IMR-90 (cell line): ENCODE results near the gene TMEM225. TPM values are rescaled to one million over a fixed set of nuclear protein-coding genes. Genes with fewer than 3 reads are reported as not detected.
"Not testable (repeated sequence)": the region's sequence is repeated elsewhere in the genome, so short reads cannot be mapped to it uniquely, and the experiment has no call there.

Experiments
- ATAC-seq: fragments of 200-7000 bp; cut with Tn5 transposase; 2 replicates; pipeline ENCODE4 v1.9.1; 2020; ENCODE audit warnings: low read depth, mild to moderate bottlenecking, moderate library complexity
- BruUV-seq: library from RNA; stranded (reverse); fragments of 400-500 nt; replicated peaks from 2 replicates; lab custom pipeline; 2021; lab: Mats Ljungman, UMichigan
- CTCF ChIA-PET: fragments of 300-600 bp; formaldehyde crosslinking; extraction: SDS; loops from one replicate; lab custom pipeline; 2021; ENCODE audit warnings: antibody characterized with exemption; lab: Yijun Ruan, JAX
- POLR2A ChIA-PET: fragments of 300-600 bp; sonication (Branson Sonifier 250); formaldehyde crosslinking; loops from one replicate; lab custom pipeline; 2022; ENCODE audit warnings: antibody characterized with exemption; ENCODE audit not compliant: unreplicated experiment; lab: Charles Lee
- DNase-seq: peaks from one replicate; pipeline ENCODE4 v3.0.0; 2013
- H2AFZ ChIP-seq: replicated peaks from 2 replicates; pipeline ENCODE3; 2013; ENCODE audit warnings: low read length, mild to moderate bottlenecking; ENCODE audit not compliant: poor library complexity
- H2AK5ac ChIP-seq: 2 replicates; pipeline ENCODE4 v1.6.1; 2013; ENCODE audit warnings: low read depth, low read length, inconsistent platforms
- H2AK9ac ChIP-seq: replicated peaks from 2 replicates; pipeline ENCODE3; 2013; ENCODE audit warnings: mild to moderate bottlenecking, low read depth, low read length, moderate library complexity; ENCODE audit not compliant: poor library complexity
- H2BK120ac ChIP-seq: 2 replicates; pipeline ENCODE4 v1.6.1; 2013; ENCODE audit warnings: low read depth, low read length, inconsistent platforms
- H2BK15ac ChIP-seq: 3 replicates; pipeline ENCODE4 v1.6.1; 2013; ENCODE audit warnings: low read depth, low read length, inconsistent platforms
- H2BK20ac ChIP-seq: 2 replicates; pipeline ENCODE4 v1.6.1; 2013; ENCODE audit warnings: low read depth, mild to moderate bottlenecking, inconsistent platforms, low read length, moderate library complexity
- H2BK5ac ChIP-seq: 2 replicates; pipeline ENCODE4 v1.6.1; 2013; ENCODE audit warnings: mild to moderate bottlenecking, low read depth, low read length, inconsistent platforms; ENCODE audit not compliant: poor library complexity, severe bottlenecking
- H3K14ac ChIP-seq: replicated peaks from 2 replicates; pipeline ENCODE4 v1.6.1; 2013; ENCODE audit warnings: low read depth, low read length, inconsistent platforms
- H3K18ac ChIP-seq: 2 replicates; pipeline ENCODE4 v1.6.1; 2013; ENCODE audit warnings: low read depth, low read length, control low read depth
- H3K23ac ChIP-seq: 2 replicates; pipeline ENCODE4 v1.6.1; 2013; ENCODE audit warnings: low read depth, low read length, inconsistent platforms
- H3K27ac ChIP-seq: 2 replicates; pipeline ENCODE4 v1.5.1; 2013; ENCODE audit warnings: mild to moderate bottlenecking, control low read depth, low read length; ENCODE audit not compliant: insufficient read depth
- H3K27me3 ChIP-seq: 2 replicates; pipeline ENCODE4 v1.6.1; 2013; ENCODE audit warnings: low read length; ENCODE audit not compliant: control insufficient read depth, insufficient read depth
- H3K36me3 ChIP-seq: 2 replicates; pipeline ENCODE4 v1.6.1; 2013; ENCODE audit warnings: low read length, mixed read lengths; ENCODE audit not compliant: control insufficient read depth, insufficient read depth
- H3K4ac ChIP-seq: 2 replicates; pipeline ENCODE4 v1.6.1; 2013; ENCODE audit warnings: low read depth, low read length, inconsistent platforms
- H3K4me1 ChIP-seq: 2 replicates; pipeline ENCODE4 v1.6.1; 2013; ENCODE audit warnings: low read length, mixed read lengths; ENCODE audit not compliant: control insufficient read depth, insufficient read depth
- H3K4me2 ChIP-seq: 2 replicates; pipeline ENCODE4 v1.6.1; 2013; ENCODE audit warnings: low read depth, mild to moderate bottlenecking, control low read depth, low read length, moderate library complexity
- H3K4me3 ChIP-seq: 2 replicates; pipeline ENCODE4 v1.5.1; 2013; ENCODE audit warnings: low read depth, mild to moderate bottlenecking, control low read depth, low read length, moderate library complexity; ENCODE audit not compliant: insufficient read depth
- H3K56ac ChIP-seq: 2 replicates; pipeline ENCODE4 v1.6.1; 2013; ENCODE audit warnings: low read length, inconsistent platforms; ENCODE audit not compliant: insufficient read depth; ENCODE audit errors: extremely low read depth
- H3K79me1 ChIP-seq, 2 experiments: 2 replicates each; pipeline ENCODE4 v1.6.1; 2013; ENCODE audit warnings: low read length in 2 of 2, inconsistent platforms in 1 of 2, low read depth in 1 of 2
- H3K9ac ChIP-seq: 2 replicates; pipeline ENCODE4 v1.6.1; 2013; ENCODE audit warnings: low read depth, low read length, control low read depth
- H3K9me1 ChIP-seq: 2 replicates; pipeline ENCODE4 v1.6.1; 2013; ENCODE audit warnings: low read length, inconsistent platforms; ENCODE audit not compliant: insufficient read depth
- H3K9me3 ChIP-seq: 2 replicates; pipeline ENCODE4 v1.6.1; 2013; ENCODE audit warnings: low read length; ENCODE audit not compliant: control insufficient read depth, insufficient read depth
- H4K20me1 ChIP-seq: 2 replicates; pipeline ENCODE4 v1.6.1; 2013; ENCODE audit warnings: low read length, inconsistent platforms; ENCODE audit not compliant: insufficient read depth
- H4K5ac ChIP-seq: 2 replicates; pipeline ENCODE4 v1.6.1; 2013; ENCODE audit warnings: mild to moderate bottlenecking, low read depth, low read length, control low read depth
- H4K8ac ChIP-seq, 2 experiments: 2 replicates each; pipeline ENCODE4 v1.6.1; 2013; ENCODE audit warnings: low read depth in 2 of 2, low read length in 2 of 2, control low read depth in 1 of 2, inconsistent platforms in 1 of 2
- H4K91ac ChIP-seq: 2 replicates; pipeline ENCODE4 v1.6.1; 2013; ENCODE audit warnings: low read depth, low read length, inconsistent platforms; ENCODE audit not compliant: insufficient read depth
- MXI1 ChIP-seq: IDR thresholded peaks from 2 replicates; pipeline ENCODE4 v1.6.1; 2012; ENCODE audit warnings: low read depth, mild to moderate bottlenecking, low read length, moderate library complexity, borderline replicate concordance
- WGBS, 2 experiments: methylation state at CpG; one replicate each; pipeline versions ENCODE4 v1.1.5 to v1.1.7; 2013; ENCODE audit warnings: missing lambda C conversion rate in 2 of 2; ENCODE audit not compliant: insufficient read length in 1 of 2; ENCODE audit errors: extremely low coverage in 2 of 2; 5-methylcytosine and 5-hydroxymethylcytosine counted together
- dilution Hi-C: fragments of 300-500 bp; cut with HindIII; formaldehyde crosslinking; loops from one replicate; pipeline ENCODE4 v1.14.3; 2018; ENCODE audit warnings: low sequenced_read_pairs; ENCODE audit not compliant: unreplicated experiment
- in situ Hi-C: fragments of 300-500 bp; cut with MboI; formaldehyde crosslinking; loops from 3 replicates; pipeline ENCODE4 v1.14.3; 2019; ENCODE audit warnings: low sequenced_read_pairs, inconsistent platforms, mixed read lengths
- intact Hi-C: fragments of 100-400 bp; cut with micrococcal nuclease; formaldehyde crosslinking; loops from 2 replicates; pipeline ENCODE4 v1.10.0; 2022
- polyA plus RNA-seq, 3 experiments: library from polyadenylated mRNA; depleted of rRNA; stranded (reverse); fragments of >200 nt; gene quantifications; 2 replicates each; pipeline ENCODE4 v1.2.3, GENCODE V29; 2012; ENCODE audit warnings: low replicate concordance in 1 of 3
- total RNA-seq: library from RNA; depleted of rRNA; stranded (reverse); fragments of >200 nt; gene quantifications from 2 replicates; pipeline ENCODE4 v1.2.3, GENCODE V29; 2012

TMEM225 gene
- total and polyA plus RNA-seq, 2 of the 4 experiments (the other 2 are of a cell fraction): not detected

GRCh38 chr11:123880912-123881311 lies 4.6 kb downstream of the TMEM225 start:
- Histone ChIP-seq H3K36me3 (no peaks in the 10 kb centered on the region), H3K4ac (no peak overlapping the region), H3K4me2 (no peak overlapping the region), H2BK5ac (no peak overlapping the region), H2AK5ac (no peak overlapping the region), H3K27ac (no peak overlapping the region), H2AFZ (no peak overlapping the region), H3K18ac (no peak overlapping the region), H3K4me1 (no peaks in the 10 kb centered on the region), H3K27me3 (no peaks in the 10 kb centered on the region), H3K9me1 (no peaks in the 10 kb centered on the region), H4K5ac (no peak overlapping the region), H3K9me3 (peaks cover 2% of the 10 kb centered on the region; the same call in 1 of the 2 replicates), H3K14ac (no peak overlapping the region), H3K4me3 (no peak overlapping the region), H4K8ac (no peak overlapping the region), H2BK15ac (no peak overlapping the region), H3K79me1 (no peaks in the 10 kb centered on the region), H4K91ac (no peak overlapping the region), H3K56ac (no peak overlapping the region), H2AK9ac (no peak overlapping the region), H3K23ac (no peak overlapping the region), H2BK20ac (no peak overlapping the region), H3K9ac (no peak overlapping the region), H2BK120ac (no peak overlapping the region), H4K20me1 (no peaks in the 10 kb centered on the region)
- CTCF ChIA-PET: interaction anchor here (0.6 kb wide), 1 partner anchor 36 kb away, joined by 3 read pairs; no protein-coding TSS in a partner anchor
- DNase-seq (no peak), ATAC-seq (no peak)
- POLR2A ChIA-PET: no interaction called here
- dilution Hi-C loops: no loop called here
- intact Hi-C loops: no loop called here
- no peak for TF ChIP-seq MXI1
- no TSS peak for BruUV-seq
- in situ Hi-C loops: no loop called here
- no CpG with 5 or more reads among the region's 4 CpGs for WGBS, 2 experiments

- H3K79me1 ChIP-seq, H3K4me2 ChIP-seq, H3K4me1 ChIP-seq, H4K8ac ChIP-seq, H2AK5ac ChIP-seq, H2BK120ac ChIP-seq, ATAC-seq, H4K5ac ChIP-seq, BruUV-seq, intact Hi-C loops, H2AFZ ChIP-seq, H2BK20ac ChIP-seq, H3K14ac ChIP-seq, H3K56ac ChIP-seq, CTCF ChIA-PET, in situ Hi-C loops, DNase-seq, POLR2A ChIA-PET, H3K36me3 ChIP-seq, H4K20me1 ChIP-seq, H3K4me3 ChIP-seq, H3K9me3 ChIP-seq, H3K9ac ChIP-seq, H4K91ac ChIP-seq, H2BK15ac ChIP-seq, H3K23ac ChIP-seq, H3K9me1 ChIP-seq, dilution Hi-C loops, H2AK9ac ChIP-seq, H3K27me3 ChIP-seq, H2BK5ac ChIP-seq, H3K4ac ChIP-seq, H3K27ac ChIP-seq, H3K18ac ChIP-seq: not testable (repeated sequence)
- WGBS, 2 experiments: 54% methylated on average over 7 of the region's 9 CpGs; no CpG with 5 or more reads in 1 of the 2 experiments
Observed at GRCh38 chr11:123867795-123868194, 17.7 kb downstream of the TMEM225 start.
